ENCODE results near the gene GUCA1A.
A peak's percentile ranks its signal among the peaks of the same experiment; 100 is the strongest.
"Not testable (repeated sequence)": the region's sequence is repeated elsewhere in the genome, so short reads cannot be mapped to it uniquely, and the experiment has no call there.

The GUCA1A gene

DNA sequence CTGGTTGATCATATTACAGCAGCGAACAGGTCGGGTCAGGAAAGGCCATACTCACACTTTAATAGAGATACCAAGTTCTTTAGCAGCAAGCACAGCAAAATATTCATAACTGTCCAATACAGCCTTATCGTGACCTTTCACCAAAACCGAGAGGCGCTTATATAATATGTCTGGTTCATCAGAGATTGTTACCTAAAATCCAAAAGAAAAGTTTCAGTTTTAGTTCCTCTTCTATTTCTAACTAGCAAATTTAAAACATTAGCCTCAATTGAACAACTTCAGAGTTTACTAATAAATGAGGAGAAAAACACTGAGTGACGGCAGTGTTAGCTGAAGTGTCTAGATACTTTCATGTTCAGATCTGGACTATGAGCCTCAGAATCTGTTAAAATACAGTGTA lies 38.6 kb downstream of the GUCA1A start:
- no peak for DNase-seq

- no peak for DNase-seq
Observed at GRCh38 chr6:42212442-42212841, 39.3 kb downstream of the GUCA1A start.

DNA sequence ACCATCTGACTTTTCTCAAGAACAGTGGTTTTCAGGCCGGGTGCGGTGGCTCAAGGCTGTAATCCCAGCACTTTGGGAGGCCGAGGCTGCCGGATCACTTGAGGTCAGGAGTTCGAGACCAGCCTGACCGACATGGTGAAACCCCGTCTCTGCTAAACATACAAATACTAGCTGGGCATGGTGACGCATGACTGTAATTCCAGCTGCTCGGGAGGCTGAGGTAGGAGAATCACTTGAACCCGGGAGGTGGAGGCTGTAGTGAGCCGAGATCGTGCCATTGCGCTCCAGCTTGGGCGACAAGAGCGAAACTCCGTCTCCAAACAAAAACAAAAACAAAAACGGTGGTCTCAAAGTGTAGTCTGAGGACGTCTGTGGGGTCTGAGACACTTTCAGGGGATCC lies 43.3 kb downstream of the GUCA1A start:
- not testable (repeated sequence) for DNase-seq

DNA sequence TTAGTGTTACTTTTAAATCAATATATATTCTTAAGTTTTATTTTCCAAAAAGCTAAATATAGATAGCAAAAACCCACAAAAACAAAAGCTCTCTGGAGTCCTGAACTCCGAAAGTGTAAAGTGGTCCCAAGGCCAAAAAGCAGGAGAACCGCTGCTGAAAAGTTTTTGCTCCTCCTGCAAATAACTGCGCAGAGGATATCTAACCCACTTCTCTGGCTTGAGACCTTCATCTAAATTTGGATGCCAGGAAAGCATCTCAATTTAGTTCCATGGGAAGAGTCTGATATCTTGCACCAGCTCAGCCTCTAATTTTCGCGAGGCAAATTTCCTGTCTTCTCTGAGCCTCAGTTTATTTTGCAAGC lies 44.0 kb downstream of the GUCA1A start:
- no peak for DNase-seq

- DNase-seq: peak; percentile 94
Observed at GRCh38 chr6:42217519-42218367, 44.6 kb downstream of the GUCA1A start, which contains the start of gene MRPS10. MRPS10 (minus strand) TSS chr6:42217861; CDS start chr6:42217849, 12 bp downstream.

DNA sequence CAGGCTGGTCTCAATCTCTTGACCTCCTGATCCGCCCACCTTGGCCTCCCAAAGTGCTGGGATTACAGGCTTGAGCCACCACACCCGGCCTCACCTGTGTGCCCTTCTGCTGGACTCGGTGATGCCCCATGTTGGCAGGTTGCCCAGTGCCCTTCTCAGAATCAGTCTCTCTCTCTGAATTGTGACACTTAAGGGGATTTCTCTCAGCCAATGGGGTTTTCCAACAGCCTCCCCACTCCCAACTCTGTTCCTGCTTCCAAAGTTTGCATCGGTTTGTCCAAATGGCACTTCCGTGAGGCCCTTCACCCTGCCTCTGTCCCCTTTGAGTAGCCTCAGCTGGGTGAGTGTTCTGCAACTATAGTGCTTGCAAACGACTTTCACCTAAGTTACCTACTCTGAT lies 47.6 kb downstream of the GUCA1A start:
- no peak for DNase-seq

- no peak for DNase-seq
Observed at GRCh38 chr6:42221546-42221945, 48.4 kb downstream of the GUCA1A start.

DNA sequence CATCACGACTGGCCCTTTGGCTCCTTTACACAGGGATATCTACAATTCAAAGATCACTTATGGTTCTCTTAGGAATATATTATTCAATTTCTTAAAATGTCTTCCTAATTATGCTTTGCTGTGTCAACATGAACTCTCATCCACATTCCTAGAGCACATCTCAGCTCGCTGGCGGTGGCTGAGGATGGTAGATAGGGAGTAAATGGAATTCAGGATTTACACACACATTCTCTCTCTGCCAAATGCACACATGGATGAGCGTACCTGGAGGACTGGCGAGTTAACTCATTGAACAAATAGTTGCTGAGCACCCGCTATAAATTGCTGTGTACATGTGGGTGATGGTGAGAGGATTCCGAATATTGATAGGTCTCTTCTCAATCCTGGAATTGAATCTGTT lies 49.3 kb downstream of the GUCA1A start:
- no peak for DNase-seq

- DNase-seq: no peak
Observed at GRCh38 chr6:42224222-42225028, 51.3 kb downstream of the GUCA1A start.

- no peak for DNase-seq
Observed at GRCh38 chr6:42225029-42225339, 51.8 kb downstream of the GUCA1A start.

GRCh38 chr6:42225419-42225818 lies 52.3 kb downstream of the GUCA1A start:
- no peak for DNase-seq

DNA sequence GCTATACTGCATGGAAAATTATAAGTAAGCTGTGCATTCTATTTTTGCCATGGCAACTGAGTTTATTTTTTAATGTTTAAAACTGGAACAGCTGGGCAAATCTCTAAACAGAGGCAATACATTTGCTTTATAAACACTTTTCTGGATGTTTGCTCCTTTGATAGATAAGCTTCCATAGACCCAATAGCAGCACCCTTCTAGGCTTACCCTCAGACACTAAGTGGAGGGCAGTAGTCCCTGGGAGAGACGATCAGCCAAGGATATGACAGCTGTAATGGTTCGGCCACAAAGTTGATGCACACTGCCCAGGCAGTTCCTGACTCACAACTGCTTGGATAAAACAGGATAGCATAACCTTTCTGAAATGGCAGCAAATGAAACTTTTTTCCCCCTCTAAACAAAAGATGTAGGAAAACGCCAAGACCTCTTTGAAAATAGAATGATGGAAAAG lies 53.0 kb downstream of the GUCA1A start:
- DNase-seq: no peak

DNA sequence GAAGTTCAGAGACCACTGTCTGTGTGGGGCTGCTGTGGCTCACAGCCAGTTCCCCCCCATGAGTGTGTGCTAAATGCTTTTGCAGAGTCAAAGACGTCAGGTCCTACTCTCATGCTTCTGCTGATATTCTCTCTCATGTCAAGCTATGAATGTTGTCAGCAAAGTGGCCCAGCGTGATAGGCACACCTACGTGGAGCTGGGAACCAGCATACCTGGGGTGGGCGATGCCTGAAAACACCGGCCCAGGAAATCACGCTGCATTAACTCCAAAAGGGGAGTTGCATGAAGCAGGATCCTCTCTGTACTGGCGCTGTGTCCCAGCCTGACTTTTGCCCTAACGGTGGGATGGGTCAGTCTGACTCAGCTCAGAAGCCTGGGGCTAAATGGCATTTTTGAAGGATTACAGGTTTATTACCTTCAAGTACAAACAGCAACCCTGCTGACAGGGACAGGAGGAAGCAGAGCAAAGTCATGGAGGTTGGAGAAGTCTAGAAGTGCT lies 53.5 kb downstream of the GUCA1A start:
- DNase-seq: no peak

DNA sequence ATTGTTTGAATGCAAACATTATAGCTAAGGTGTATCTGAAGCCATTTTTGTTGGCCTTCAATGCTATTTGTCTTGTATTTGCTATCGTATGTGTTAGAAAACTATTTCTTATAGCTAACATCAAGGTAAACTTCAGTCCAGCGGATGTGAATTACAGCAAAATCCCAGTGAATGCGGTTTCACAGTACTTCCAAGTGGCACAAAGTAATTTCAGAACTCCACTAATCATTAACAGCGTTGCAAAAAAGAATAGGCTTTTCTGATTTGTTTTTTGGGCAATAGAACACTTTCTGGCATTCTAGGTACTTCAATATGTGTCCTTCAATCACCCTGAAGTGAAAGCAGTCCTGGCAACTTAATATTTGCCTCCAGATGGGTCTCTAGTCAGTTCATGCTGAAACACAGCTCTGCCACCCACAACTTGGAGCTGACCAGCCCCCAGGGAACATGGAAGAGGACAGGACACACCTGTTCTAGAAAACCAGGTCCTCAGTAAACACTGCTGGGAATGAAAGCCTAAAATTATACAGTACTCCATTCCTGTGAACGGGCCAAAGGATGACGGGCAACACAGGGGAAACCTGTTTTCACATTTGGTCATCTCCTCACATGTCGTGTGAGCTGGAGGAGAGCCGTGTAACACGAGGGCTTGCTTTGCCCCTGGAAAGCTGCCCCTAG lies 54.1 kb downstream of the GUCA1A start:
- no peak for DNase-seq

GRCh38 chr6:42228305-42228704 lies 55.1 kb downstream of the GUCA1A start:
- no peak for DNase-seq
